ENCODE measurements around the gene SLC17A2.

SLC17A2 gene

DNA sequence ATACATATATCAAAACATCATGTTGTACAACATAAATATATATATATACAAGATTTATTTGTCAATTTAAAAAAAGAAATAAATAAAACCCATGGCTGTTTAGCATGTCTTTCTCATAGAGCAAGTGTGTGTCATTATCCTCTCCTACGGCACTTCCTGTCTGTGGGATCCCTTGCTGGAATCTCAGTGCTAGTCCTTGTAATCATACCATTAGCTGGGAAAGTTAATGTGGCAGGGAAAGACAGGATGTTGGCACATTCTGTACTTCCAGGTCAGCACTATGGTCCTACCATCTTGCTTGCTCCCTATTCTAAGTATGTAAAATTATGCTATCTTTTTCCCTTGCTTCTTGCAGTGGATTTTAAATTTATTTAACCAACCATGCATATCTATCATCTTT, 47.0 kb downstream of the SLC17A2 start:
- no peak for DNase-seq (ENCODE audit: low read depth)

GRCh38 chr6:25882051-25882496, 48.4 kb downstream of the SLC17A2 start:
- peak; percentile 10 for DNase-seq (ENCODE audit: low read depth)

GRCh38 chr6:25880601-25881000, 49.9 kb downstream of the SLC17A2 start:
- DNase-seq (ENCODE audit: low read depth): no peak

DNA sequence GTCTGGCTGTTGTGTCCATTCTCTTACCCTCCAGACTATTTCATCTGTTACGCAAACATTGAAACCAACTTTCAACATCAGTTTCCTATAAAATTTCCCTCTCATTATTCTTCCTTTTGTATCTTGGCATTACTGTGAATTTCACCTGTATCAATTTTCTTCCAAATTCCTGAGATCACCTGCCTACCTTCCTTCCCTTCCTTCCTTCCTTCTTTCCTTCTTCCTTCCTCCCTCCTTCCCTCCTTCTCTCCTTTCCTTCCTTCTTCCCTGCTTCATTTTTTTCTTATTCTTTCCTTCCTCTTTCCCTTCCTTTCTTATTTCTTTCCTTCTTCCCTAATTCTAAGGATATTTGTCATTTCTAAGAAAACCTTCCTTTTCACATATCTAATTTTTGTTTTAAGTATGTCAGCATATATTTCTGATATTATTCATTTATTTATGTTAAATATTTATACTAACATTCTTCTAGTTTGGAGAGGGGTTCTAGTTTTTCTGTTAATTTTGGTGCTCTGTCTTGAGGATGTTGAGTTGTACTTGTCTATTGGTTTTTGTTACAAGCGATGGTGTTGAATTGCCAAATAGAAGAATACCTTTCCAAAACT, 51.7 kb downstream of the SLC17A2 start:
- DNase-seq (ENCODE audit: low read depth): no peak

DNA sequence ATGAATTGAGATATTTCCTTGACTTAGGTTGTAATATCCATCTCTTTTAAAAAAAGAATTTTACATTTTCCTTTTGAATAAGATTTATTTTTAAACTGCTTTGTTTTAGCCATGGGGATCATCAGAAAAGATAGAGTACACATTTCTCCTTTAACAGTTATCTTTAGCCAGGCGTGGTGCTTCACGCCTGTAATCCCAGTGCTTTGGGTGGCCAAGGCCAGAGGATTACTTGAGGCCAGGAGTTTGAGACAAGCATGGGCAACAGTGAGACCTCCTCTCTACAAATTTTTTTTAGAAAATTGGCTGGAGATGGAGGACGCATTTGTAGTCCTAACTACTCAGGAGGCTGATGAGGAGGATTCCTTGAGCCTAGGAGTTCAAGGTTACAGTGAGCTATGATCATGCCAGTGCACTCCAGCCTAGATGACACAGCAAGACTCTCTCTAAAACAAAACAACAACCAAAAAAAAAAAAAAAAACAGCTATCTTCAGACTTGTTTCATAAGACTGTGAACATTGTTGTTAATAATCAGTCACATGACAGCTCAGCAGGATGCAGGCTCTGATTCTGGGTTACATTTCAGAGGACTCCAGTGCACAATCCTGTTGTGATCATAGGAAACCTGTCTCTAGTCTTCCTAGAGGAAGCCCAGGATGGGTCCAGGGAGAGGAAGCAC, 54.4 kb downstream of the SLC17A2 start:
- DNase-seq (ENCODE audit: low read depth): no peak

DNA sequence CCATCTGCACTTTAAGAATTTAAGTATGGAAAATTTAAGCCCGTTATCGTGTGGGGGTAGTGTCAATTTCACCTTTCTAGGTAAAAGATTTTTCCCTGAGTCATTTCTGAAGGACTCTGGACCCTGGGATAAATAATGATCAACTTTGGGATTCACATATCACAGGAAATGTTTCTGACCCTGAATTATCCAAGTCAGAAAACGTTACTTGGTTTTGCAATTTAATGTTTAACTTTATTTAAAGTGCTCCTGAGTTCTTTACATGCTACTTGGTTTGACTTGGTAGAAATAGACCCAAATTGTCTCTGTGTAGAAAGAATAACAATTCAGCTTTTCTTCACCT, 55.0 kb downstream of the SLC17A2 start:
- DNase-seq (ENCODE audit: low read depth): no peak

DNA sequence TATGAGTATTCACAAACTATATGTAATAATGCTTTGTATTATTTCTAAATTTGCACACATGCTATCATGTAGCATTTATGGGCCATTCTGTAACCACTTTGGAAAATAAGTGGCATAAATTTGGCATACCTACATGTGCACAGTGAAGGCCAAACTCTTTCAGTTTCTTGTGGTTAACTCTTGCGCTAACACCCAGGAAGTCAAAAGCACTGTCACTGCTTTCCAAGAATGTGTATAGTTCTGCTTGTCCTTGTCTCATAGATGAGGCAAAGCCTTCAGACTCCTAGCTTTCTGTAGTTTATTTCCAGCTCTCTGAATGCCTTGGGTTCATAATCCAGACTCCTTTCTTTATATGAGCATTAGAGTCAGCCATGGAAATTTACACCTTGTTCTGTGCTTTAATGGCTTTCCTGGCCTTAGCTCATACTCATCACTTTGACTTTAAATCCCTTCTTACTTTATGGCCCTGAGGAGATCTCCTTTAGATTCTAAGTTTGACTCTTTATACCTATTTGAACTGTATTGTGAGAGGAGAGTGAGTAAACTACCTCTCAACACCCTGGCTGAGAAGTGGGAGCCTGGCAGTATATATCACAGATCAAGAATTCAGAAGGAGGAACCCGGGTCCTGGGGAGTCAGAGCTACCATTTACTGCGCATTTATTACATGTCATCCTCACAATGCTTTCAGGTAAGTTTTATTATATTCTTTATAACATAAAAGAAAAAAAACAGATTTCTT, 55.5 kb downstream of the SLC17A2 start:
- DNase-seq (ENCODE audit: low read depth): no peak

DNA sequence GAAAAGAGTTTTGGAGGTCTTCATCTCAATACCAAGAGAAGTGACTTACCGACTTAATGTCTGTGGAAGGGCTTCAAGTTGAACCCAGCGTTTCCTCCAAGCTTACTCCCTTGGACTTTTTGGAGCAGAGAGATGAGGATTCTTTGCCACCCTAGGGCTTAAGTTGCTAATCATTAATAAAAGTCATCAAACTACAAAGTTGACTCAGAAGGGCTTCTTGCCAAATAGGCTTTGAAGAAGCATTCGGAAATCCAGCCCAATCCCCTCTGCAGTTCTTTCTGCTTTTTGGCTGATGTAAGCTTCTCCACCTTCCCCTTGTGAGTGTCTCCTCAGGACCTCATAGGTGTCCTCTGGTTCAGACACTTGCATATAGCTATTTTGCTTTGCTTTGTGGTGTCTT, 56.4 kb downstream of the SLC17A2 start, which contains the start of gene SLC17A3:
SLC17A3 (minus strand) TSS at position 126 of the 400 bp plus-strand sequence. CDS start 5,856 bp downstream, outside the sequence.
- no peak for DNase-seq (ENCODE audit: low read depth)

- no peak for DNase-seq (ENCODE audit: low read depth)
Observed at GRCh38 chr6:25872814-25873213, 57.7 kb downstream of the SLC17A2 start.

DNA sequence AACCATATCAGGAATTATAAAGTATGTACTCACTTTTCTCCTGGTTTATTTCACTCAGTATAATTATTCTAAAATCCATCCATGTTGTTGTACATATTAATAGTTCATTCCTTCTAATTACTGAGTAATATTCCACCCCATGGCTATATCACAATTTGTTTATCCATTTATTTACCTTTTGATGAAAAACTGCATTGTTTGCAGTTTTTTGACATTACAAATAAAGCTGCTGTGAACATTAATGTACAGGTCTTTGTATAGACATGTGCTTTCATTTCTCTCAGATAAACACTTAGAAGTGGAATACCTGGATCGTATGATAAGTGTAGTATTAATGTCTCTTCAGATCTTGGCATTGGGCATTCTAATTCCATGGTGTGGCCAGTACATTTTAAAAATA, 60.7 kb downstream of the SLC17A2 start:
- DNase-seq (ENCODE audit: low read depth): no peak

GRCh38 chr6:25868436-25869183, 61.9 kb downstream of the SLC17A2 start:
- no peak for DNase-seq (ENCODE audit: low read depth)

DNA sequence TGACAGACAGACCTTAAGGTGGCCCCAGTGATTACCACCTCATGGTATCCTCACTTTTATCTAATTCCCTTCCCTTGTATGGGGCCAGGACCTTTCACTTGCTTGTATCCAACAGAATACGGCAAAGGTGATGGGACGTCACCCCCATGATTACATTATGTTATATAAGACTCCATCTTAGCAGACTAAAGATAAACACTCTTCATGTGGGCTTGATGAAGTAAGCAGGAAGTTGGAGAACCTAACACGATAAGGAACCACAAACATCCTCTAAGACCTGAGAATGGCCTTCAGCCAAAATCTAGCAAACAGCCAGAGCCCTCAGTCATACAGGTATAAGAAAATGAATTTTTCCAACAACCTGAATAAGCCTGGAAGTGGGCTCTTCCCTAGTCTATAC, 64.5 kb downstream of the SLC17A2 start:
- no peak for DNase-seq (ENCODE audit: low read depth)

GRCh38 chr6:25863360-25863759, 67.1 kb downstream of the SLC17A2 start:
- no peak for DNase-seq (ENCODE audit: low read depth)
